Activated CD8-positive, alpha-beta memory T cell treated with anti-CD3 and anti-CD28 coated beads for 36 hours (primary cell): ENCODE results near the gene BRICD5. TPM values are rescaled to one million over a fixed set of nuclear protein-coding genes. Genes with fewer than 3 reads are reported as not detected.

Experiments
- CTCF ChIA-PET: fragments of 350-600 bp; sonication (Branson Sonifier 250); formaldehyde crosslinking; loops from one replicate; lab custom pipeline; 2021; ENCODE audit warnings: antibody characterized with exemption; lab: Charles Lee
- POLR2A ChIA-PET: fragments of 350-600 bp; sonication (Branson Sonifier 250); formaldehyde crosslinking; loops from one replicate; lab custom pipeline; 2021; ENCODE audit warnings: antibody characterized with exemption; lab: Charles Lee
- total RNA-seq, 2 experiments: library from RNA; stranded (reverse); gene quantifications; one replicate each; pipeline ENCODE4 v1.2.3, GENCODE V29; 2021

Gene BRICD5
- total RNA-seq, 2 experiments from 2014 or later = 12.6 to 13.3 TPM

DNA sequence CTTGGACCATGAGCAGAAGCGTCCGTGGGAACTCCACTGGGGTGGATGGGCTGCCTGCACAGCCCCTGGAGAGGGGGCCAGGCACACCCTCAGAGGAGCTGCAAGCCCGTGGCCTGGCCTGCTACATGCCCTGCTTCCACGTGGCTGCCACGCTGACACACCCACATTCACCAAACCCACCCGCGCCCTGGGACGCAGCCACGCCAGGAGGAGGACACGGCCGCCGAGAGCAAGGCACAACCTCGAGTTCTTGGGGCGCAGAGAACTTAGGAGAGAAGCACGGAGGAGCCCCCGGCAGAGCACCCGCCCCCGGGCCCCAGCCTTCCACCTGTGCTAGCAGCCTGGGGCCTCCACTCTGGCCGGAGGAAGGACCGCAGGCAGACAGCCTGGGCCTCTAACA, 33.1 kb downstream of the BRICD5 start:
- CTCF ChIA-PET = no interaction called here
- POLR2A ChIA-PET = no interaction called here

DNA sequence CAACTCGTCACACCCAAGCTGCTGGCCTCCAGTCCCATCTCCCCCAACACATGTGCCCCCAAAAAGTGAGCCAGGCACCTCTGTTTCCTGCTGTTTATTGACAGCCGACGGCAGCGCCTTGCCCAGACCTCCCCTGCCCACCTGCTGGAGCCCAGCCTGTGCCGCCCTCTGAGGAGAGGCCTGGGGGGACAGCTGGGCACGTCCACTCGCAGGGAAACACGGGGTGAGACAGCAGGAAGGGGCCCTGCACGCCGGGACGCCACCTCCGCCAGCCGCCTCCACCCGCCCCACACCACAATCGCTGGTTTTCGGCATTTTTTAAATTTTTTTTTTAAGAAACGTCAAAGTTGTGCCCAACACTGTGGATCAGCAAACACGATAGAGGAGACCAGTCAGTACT, 33.6 kb downstream of the BRICD5 start:
- ChIA-PET CTCF (no interaction called here), POLR2A (no interaction called here)

GRCh38 chr16:2176047-2176446, 34.6 kb downstream of the BRICD5 start:
- CTCF ChIA-PET = no interaction called here

DNA sequence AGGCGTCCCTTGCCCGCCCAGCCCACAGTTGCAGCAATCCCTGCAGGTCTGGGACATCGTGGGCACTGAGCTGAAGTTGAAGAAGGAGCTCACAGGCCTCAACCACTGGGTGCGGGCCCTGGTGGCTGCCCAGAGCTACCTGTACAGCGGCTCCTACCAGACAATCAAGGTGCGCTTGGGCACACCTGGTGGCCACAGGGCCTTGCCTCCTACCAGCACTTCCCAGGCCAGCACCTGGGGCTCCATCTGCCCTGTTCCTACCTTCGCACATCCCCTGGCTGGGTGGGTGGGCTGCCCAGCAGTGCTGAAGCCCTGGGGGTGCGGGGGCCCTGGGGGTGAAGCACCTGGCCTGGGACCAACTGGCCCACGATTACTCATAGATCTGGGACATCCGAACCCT, 35.2 kb downstream of the BRICD5 start:
- POLR2A ChIA-PET = no interaction called here

More at GRCh38 chr16:2176047-2176446, 34.6 kb downstream of the BRICD5 start:
- POLR2A ChIA-PET = no interaction called here

GRCh38 chr16:2174396-2175131, 36.1 kb downstream of the BRICD5 start:
- ChIA-PET CTCF (no interaction called here), POLR2A (no interaction called here)

More for the DNA sequence above, 35.2 kb downstream of the BRICD5 start:
- CTCF ChIA-PET = no interaction called here

DNA sequence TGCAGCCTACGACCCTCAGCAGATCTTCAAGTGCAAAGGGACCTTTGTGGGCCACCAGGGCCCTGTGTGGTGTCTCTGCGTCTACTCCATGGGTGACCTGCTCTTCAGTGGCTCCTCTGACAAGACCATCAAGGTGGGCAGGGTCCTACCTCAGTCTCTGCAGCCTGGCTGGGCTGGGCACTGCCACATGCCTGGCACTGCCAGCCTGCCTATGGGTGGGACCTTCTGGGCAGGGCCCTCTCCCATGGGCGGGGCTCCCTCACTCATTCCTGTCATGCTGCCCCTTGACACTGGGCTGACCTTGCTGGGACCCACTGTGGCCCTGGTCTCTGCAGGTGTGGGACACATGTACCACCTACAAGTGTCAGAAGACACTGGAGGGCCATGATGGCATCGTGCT, 36.7 kb downstream of the BRICD5 start:
- ChIA-PET POLR2A (no interaction called here), CTCF (no interaction called here)

GRCh38 chr16:2173366-2173765, 37.3 kb downstream of the BRICD5 start:
- CTCF ChIA-PET = no interaction called here

DNA sequence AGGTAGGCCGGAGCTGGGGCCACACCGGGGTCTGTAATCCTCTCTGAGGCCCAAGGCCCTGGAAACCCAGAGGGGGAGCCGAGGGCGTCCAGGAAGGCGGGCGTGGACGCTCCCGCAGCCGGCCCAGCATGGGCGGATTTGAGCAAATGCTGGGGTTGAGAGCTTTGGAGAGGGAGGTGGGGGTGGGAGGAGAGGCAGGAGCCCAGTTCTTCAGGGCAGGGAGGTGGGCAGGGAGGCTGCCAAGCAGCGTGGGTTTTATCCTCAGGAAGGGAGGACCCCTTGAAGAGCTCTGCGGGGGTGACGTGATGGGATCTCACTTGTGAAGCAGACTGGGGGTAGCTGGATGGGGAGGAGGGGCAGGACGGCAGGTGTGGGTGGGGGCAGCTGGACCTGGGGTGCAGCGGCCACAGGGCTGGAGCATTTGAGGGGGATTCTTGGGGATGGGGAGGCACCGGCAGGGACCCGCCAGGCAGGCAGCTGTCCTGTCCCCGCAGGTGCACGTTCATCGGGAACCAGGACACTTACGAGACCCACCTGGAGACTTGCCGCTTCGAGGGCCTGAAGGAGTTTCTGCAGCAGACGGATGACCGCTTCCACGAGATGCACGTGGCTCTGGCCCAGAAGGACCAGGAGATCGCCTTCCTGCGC, 37.9 kb downstream of the BRICD5 start:
- CTCF ChIA-PET = no interaction called here
- POLR2A ChIA-PET = interaction anchor here (0.6 kb wide), 1 partner anchor 86 kb away, joined by 7 read pairs; no protein-coding TSS in a partner anchor

More at GRCh38 chr16:2173366-2173765, 37.3 kb downstream of the BRICD5 start:
- POLR2A ChIA-PET = interaction anchor here (0.6 kb wide), 1 partner anchor 86 kb away, joined by 7 read pairs; no protein-coding TSS in a partner anchor

DNA sequence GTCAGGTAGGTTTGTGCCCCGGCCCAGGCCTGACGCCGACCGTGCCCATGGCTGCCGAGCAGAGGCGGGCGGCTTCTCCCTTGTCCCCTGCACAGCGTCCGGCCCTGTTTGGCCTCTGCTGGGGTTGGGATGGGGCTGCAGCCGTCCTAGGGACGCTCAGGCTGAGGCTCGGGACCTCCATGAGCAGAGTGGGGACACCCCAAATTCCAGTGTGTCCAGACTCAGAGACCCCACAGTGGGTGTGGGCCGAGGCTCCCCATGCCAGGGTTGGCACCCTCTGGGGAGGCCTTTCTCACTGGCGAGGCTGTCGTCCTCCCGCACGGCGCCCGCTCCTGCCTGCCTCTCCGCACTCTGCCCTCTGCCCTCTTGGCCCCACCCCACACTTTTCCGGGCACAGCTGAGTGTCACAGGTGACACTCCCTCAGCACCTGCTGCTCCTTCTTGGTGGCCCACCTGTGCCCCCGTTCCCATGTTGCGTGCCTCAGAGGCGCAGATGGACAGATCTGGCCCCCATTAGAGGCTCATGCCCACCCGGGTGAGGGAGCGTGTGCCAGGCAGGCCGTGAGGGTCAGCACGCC, 39.0 kb downstream of the BRICD5 start:
- CTCF ChIA-PET = no interaction called here
- POLR2A ChIA-PET = no interaction called here

DNA sequence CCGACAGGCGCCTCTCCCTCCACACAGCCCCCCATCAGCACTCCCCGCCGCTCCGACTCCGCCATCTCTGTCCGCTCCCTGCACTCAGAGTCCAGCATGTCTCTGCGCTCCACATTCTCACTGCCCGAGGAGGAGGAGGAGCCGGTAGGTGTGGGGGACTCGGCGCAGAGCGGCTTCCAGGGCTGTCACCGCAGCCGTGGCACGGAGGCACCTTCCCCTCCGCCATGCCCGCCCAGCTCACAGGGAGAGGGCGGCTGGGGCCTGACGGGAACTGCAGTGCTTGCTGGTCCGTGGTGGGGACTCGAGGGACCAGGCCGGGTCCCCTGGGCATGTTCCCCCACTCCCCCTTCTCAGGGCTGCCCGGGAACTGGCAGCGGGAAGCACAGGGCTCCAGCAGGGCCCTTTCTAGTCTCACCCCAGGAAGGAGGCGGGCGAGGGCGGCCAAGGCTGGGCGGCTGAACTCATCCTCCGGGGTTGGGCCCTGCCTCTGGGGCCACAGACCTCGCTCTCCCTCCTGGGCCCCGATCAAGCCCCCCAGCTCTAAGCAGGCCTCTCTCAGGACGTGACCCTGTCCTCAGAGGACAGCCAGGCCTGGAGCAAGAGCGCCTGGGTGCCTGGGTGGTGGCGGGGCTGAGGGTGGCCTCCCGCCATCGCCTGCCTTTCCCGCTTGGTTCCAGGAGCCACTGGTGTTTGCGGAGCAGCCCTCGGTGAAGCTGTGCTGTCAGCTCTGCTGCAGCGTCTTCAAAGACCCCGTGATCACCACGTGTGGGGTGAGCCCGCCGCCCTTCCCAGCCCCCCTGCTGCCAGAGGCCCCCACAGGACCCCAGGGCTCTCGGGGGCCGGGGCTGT, 39.9 kb downstream of the BRICD5 start:
- ChIA-PET POLR2A (no interaction called here), CTCF (no interaction called here)

- POLR2A ChIA-PET = no interaction called here
- CTCF ChIA-PET = no interaction called here
These were observed 40.6 kb downstream of the BRICD5 start for GRCh38 chr16:2170080-2170479.

DNA sequence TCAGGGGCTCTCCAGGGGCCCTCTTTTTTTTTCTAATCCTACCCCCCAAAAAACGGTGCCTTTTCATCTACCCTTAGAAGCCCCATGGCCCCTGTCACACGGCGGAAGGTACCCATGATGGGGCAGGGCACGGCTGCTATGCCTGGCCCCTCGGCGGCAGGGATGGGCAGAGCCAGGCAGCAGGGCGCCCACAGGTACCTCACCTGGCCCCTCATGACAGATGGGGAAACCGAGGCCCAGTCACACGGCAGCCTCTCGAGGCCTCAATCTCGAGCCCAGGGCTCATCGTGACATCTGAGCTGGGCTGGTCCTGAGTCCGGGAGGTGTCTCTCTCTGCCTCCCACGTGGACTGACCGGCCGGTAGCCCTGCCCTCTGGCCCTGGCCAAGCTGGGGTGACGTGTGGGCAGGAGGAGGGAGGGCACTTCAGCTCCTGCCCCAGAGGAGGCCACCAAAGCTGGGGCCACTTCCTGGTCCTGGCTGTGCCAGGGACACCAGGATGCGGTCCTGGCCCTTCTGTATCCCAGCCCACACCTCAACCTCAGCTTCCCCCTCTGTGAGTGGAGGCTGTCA, 43.5 kb downstream of the BRICD5 start:
- POLR2A ChIA-PET = interaction anchor here (1.9 kb wide), 1 partner anchor 12 kb away, joined by 6 read pairs; the partner anchor contains the start of gene TRAF7
- CTCF ChIA-PET = no interaction called here

GRCh38 chr16:2166263-2167067, 44.2 kb downstream of the BRICD5 start:
- POLR2A ChIA-PET = interaction anchor here (1.9 kb wide), 1 partner anchor 11 kb away, joined by 6 read pairs; the partner anchor contains the start of gene TRAF7

DNA sequence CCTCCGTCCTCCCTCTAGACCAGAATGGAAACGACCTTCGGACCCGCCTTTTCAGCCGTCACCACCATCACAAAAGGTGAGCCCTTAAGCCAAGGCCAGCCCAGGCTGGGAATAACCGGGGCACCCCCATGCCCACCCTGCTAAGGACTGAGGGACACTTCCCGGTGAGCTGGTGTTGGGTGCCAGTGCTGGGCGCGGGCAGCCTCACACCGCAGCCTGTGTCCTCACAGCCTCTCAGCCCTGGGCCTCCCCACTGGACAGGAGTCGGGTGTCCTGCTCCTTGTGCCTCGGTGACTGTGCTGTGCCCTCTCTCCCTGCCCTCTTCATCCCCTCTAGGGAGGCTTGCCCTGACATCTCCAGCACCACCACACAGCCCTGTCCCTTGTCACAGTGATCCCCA, 44.8 kb downstream of the BRICD5 start:
- POLR2A ChIA-PET = no interaction called here
- CTCF ChIA-PET = no interaction called here

More at GRCh38 chr16:2166263-2167067, 44.2 kb downstream of the BRICD5 start:
- CTCF ChIA-PET = no interaction called here

DNA sequence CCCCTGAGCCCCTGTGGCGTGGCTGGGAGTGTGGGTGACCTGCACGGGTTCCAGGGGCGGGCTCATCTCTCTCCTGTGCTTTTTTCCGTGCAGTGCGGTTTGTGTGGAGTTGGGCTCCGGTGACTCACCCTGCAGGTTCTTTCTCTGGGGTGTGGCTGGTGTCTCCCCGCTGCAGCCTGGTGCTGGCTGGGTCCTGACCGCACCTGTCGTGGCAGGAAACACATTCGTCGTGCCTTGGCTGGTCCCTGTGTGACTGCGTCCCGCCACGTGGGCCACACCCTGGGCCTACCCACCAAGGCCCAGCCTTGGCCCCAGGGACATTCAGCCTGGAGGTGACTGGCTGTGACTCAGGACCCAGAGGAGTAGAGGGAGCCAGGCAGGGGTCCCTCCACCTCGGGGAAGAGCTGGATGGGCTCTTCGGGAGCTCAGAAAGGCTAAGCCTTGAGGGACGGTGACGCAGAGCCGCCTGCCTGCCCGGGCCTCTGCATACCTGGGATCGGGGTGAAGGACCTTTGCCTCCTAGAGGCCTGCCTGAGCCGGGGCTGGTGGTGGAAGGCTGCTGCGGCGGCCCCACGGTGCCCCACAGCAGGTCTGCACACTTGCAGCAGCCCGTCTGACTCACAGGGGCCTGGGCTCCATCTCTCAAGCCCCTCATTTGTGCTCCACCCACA, 47.3 kb downstream of the BRICD5 start:
- CTCF ChIA-PET = no interaction called here
- POLR2A ChIA-PET = no interaction called here

DNA sequence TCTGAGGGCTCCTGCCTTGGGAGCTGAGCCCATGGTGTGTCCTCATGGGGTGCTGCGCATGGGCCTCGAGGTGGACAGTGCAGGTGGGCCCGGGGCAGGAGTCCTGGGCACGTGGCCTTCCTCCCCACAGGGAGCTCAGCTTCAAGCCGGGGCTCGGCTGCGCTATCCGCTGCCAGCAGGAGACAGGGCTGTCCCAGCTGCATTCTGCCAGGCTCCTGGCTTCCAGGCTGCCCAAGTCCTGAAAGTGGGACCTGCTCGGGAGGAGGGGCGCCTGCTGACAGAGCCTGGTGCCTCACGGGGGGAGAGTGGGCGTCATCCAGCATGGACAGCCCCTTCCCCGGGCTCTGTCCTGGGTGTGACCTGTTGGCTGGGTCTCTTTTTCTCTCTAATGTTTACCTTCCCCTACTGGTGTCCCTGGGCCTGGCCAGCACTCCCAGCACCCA, 48.0 kb downstream of the BRICD5 start:
- POLR2A ChIA-PET = no interaction called here
- CTCF ChIA-PET = no interaction called here

- POLR2A ChIA-PET = no interaction called here
- CTCF ChIA-PET = no interaction called here
These were observed 48.8 kb downstream of the BRICD5 start for GRCh38 chr16:2161911-2162310.
